ENCODE measurements around the gene HDAC5. TPM values are rescaled to one million over a fixed set of nuclear protein-coding genes. Genes with fewer than 3 reads are reported as not detected.

HDAC5 gene
- total RNA-seq, 1 donor from 2014 or later: 185 TPM

- TF ChIP-seq, protein P1, sequence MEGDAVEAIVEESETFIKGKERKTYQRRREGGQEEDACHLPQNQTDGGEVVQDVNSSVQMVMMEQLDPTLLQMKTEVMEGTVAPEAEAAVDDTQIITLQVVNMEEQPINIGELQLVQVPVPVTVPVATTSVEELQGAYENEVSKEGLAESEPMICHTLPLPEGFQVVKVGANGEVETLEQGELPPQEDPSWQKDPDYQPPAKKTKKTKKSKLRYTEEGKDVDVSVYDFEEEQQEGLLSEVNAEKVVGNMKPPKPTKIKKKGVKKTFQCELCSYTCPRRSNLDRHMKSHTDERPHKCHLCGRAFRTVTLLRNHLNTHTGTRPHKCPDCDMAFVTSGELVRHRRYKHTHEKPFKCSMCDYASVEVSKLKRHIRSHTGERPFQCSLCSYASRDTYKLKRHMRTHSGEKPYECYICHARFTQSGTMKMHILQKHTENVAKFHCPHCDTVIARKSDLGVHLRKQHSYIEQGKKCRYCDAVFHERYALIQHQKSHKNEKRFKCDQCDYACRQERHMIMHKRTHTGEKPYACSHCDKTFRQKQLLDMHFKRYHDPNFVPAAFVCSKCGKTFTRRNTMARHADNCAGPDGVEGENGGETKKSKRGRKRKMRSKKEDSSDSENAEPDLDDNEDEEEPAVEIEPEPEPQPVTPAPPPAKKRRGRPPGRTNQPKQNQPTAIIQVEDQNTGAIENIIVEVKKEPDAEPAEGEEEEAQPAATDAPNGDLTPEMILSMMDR (IDR thresholded peaks at IDR 0.05; ENCODE audit: partially characterized antibody, unreplicated experiment): no peak
- no peak overlapping the region for H3K4me3 Mint-ChIP-seq (ENCODE audit: unreplicated experiment)
- no peak overlapping the region for H3K27ac Mint-ChIP-seq (ENCODE audit: unreplicated experiment)
- H3K36me3 Mint-ChIP-seq (ENCODE audit: unreplicated experiment): no peaks in the 10 kb centered on the region
- DNase-seq: no peak
- no peaks in the 10 kb centered on the region for H3K27me3 Mint-ChIP-seq (ENCODE audit: unreplicated experiment)
- H3K9me3 Mint-ChIP-seq (ENCODE audit: unreplicated experiment): no peaks in the 10 kb centered on the region
- peaks cover 7% of the 10 kb centered on the region for H3K4me1 Mint-ChIP-seq (ENCODE audit: low read depth, unreplicated experiment)
Observed at GRCh38 chr17:44167181-44167861, 43.9 kb upstream of the HDAC5 start.

DNA sequence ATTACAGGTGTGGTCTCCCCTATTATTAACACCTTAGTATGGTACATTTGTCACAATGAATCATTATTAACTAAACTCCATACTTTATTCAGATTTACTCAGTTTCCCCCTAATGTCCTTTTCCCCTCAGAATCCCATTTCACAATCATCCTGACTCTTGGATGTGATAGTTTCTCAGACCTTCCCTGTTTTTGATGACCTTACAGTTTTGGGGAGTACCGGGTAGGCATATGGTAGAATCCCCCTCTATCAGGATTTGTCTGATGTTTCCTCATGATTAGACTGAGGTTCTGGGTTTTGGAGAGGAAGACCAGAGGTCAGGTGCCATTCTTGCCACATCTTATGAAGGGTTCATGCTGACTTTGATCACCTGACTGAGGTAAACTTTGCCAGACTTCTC, 41.0 kb upstream of the HDAC5 start:
- TF ChIP-seq, protein P1 (IDR thresholded peaks at IDR 0.05; ENCODE audit: partially characterized antibody, unreplicated experiment): no peak
- no peak overlapping the region for H3K27ac Mint-ChIP-seq (ENCODE audit: unreplicated experiment)
- no peaks in the 10 kb centered on the region for H3K36me3 Mint-ChIP-seq (ENCODE audit: unreplicated experiment)
- no peaks in the 10 kb centered on the region for H3K9me3 Mint-ChIP-seq (ENCODE audit: unreplicated experiment)
- peaks cover 3% of the 10 kb centered on the region for H3K4me1 Mint-ChIP-seq (ENCODE audit: low read depth, unreplicated experiment)
- H3K4me3 Mint-ChIP-seq (ENCODE audit: unreplicated experiment): no peak overlapping the region
- no peak for DNase-seq
- H3K27me3 Mint-ChIP-seq (ENCODE audit: unreplicated experiment): no peaks in the 10 kb centered on the region

GRCh38 chr17:44159519-44160210, 36.2 kb upstream of the HDAC5 start:
- H3K36me3 Mint-ChIP-seq (ENCODE audit: unreplicated experiment): no peaks in the 10 kb centered on the region
- TF ChIP-seq, protein P1 (IDR thresholded peaks at IDR 0.05; ENCODE audit: partially characterized antibody, unreplicated experiment): no peak
- DNase-seq: no peak
- H3K4me1 Mint-ChIP-seq (ENCODE audit: low read depth, unreplicated experiment): no peaks in the 10 kb centered on the region
- H3K4me3 Mint-ChIP-seq (ENCODE audit: unreplicated experiment): no peak overlapping the region
- H3K27me3 Mint-ChIP-seq (ENCODE audit: unreplicated experiment): peaks cover 2% of the 10 kb centered on the region
- H3K9me3 Mint-ChIP-seq (ENCODE audit: unreplicated experiment): no peaks in the 10 kb centered on the region
- H3K27ac Mint-ChIP-seq (ENCODE audit: unreplicated experiment): no peak overlapping the region

DNA sequence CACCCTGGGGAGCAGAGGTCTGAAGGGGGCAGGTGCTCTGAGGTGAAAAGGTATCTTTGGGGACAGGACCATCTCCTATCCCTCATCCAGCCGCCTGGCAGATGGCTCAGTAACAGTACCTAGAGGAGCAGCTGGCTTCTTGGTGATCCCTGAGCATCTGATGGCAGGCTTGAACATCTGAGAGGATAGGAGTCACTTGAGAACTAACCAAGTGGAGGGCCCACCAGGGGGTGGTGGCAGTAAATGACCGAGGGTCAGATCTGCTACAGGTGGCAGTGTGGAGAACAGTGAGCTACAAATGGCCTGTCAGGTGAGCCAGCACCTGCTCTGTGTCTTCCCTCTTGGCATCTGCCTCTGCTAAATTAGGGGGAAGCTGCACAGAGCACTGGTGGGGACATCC, 32.0 kb upstream of the HDAC5 start:
- Mint-ChIP-seq H3K9me3 (ENCODE audit: unreplicated experiment) (no peaks in the 10 kb centered on the region), H3K4me1 (ENCODE audit: low read depth, unreplicated experiment) (no peaks in the 10 kb centered on the region), H3K4me3 (ENCODE audit: unreplicated experiment) (no peak overlapping the region), H3K36me3 (ENCODE audit: unreplicated experiment) (no peaks in the 10 kb centered on the region), H3K27me3 (ENCODE audit: unreplicated experiment) (peaks cover 2% of the 10 kb centered on the region), H3K27ac (ENCODE audit: unreplicated experiment) (no peak overlapping the region)
- DNase-seq: no peak
- TF ChIP-seq, protein P1 (IDR thresholded peaks at IDR 0.05; ENCODE audit: partially characterized antibody, unreplicated experiment): no peak

DNA sequence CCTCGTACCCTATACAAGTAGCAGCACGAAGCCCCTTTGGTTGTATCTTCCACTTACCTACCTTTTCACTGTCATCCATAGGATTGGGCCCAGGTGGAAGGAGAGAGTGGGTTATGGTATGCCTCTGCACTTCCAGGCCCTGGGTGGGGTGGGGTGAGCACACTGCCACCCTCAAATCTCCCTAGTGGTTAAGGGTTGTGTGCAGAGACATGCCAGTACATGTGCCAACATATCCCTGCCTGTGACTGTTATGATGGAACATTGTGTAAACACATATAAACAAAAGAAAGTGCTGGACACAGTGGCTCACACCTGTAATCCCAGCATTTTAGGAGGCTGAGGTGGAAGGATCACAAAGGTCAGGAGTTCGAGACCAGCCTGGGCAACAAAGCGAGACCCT, 29.4 kb upstream of the HDAC5 start:
- H3K9me3 Mint-ChIP-seq (ENCODE audit: unreplicated experiment): no peaks in the 10 kb centered on the region
- peaks cover 2% of the 10 kb centered on the region for H3K4me1 Mint-ChIP-seq (ENCODE audit: low read depth, unreplicated experiment)
- no peak overlapping the region for H3K4me3 Mint-ChIP-seq (ENCODE audit: unreplicated experiment)
- no peaks in the 10 kb centered on the region for H3K36me3 Mint-ChIP-seq (ENCODE audit: unreplicated experiment)
- TF ChIP-seq, protein P1 (IDR thresholded peaks at IDR 0.05; ENCODE audit: partially characterized antibody, unreplicated experiment): no peak
- no peak overlapping the region for H3K27ac Mint-ChIP-seq (ENCODE audit: unreplicated experiment)
- peaks cover 2% of the 10 kb centered on the region for H3K27me3 Mint-ChIP-seq (ENCODE audit: unreplicated experiment)
- no peak for DNase-seq
